ENCODE measurements around the gene TEKT5.

Gene TEKT5

GRCh38 chr16:10610499-10611184 lies 84.1 kb downstream of the TEKT5 start:
- DNase-seq (ENCODE audit: low read depth, low spot score): no peak

- no peak for DNase-seq (ENCODE audit: low read depth, low spot score)
Measured at GRCh38 chr16:10609402-10609774, 85.3 kb downstream of the TEKT5 start.

GRCh38 chr16:10608687-10609401 lies 85.9 kb downstream of the TEKT5 start:
- DNase-seq (ENCODE audit: low read depth, low spot score): no peak

- DNase-seq (ENCODE audit: low read depth, low spot score): no peak
Measured at GRCh38 chr16:10607157-10607556, 87.6 kb downstream of the TEKT5 start.

GRCh38 chr16:10606607-10607006 lies 88.1 kb downstream of the TEKT5 start:
- no peak for DNase-seq (ENCODE audit: low read depth, low spot score)

GRCh38 chr16:10605636-10606035 lies 89.1 kb downstream of the TEKT5 start:
- DNase-seq (ENCODE audit: low read depth, low spot score): no peak

GRCh38 chr16:10601444-10602408 lies 93.0 kb downstream of the TEKT5 start:
- DNase-seq (ENCODE audit: low read depth, low spot score): no peak

- no peak for DNase-seq (ENCODE audit: low read depth, low spot score)
Measured at GRCh38 chr16:10600782-10601443, 93.8 kb downstream of the TEKT5 start.

- DNase-seq (ENCODE audit: low read depth, low spot score): no peak
Measured at GRCh38 chr16:10599626-10600025, 95.1 kb downstream of the TEKT5 start.

- no peak for DNase-seq (ENCODE audit: low read depth, low spot score)
Measured at GRCh38 chr16:10598157-10598556, 96.6 kb downstream of the TEKT5 start.

GRCh38 chr16:10597187-10597601 lies 97.5 kb downstream of the TEKT5 start:
- no peak for DNase-seq (ENCODE audit: low read depth, low spot score)

GRCh38 chr16:10594312-10594950 lies 100.3 kb downstream of the TEKT5 start:
- DNase-seq (ENCODE audit: low read depth, low spot score): no peak

- DNase-seq (ENCODE audit: low read depth, low spot score): no peak
Measured at GRCh38 chr16:10592611-10593010, 102.1 kb downstream of the TEKT5 start.

GRCh38 chr16:10590342-10590741 lies 104.4 kb downstream of the TEKT5 start:
- DNase-seq (ENCODE audit: low read depth, low spot score): no peak

GRCh38 chr16:10589109-10589508 lies 105.6 kb downstream of the TEKT5 start:
- no peak for DNase-seq (ENCODE audit: low read depth, low spot score)

GRCh38 chr16:10587622-10588021 lies 107.1 kb downstream of the TEKT5 start:
- DNase-seq (ENCODE audit: low read depth, low spot score): no peak

- no peak for DNase-seq (ENCODE audit: low read depth, low spot score)
Measured at GRCh38 chr16:10584981-10585438, 109.7 kb downstream of the TEKT5 start.

GRCh38 chr16:10583269-10583668 lies 111.5 kb downstream of the TEKT5 start:
- DNase-seq (ENCODE audit: low read depth, low spot score): no peak

- no peak for DNase-seq (ENCODE audit: low read depth, low spot score)
Measured at GRCh38 chr16:10581507-10581906, 113.2 kb downstream of the TEKT5 start.

- no peak for DNase-seq (ENCODE audit: low read depth, low spot score)
Measured at GRCh38 chr16:10580883-10581247, 113.9 kb downstream of the TEKT5 start.
